ENCODE results near the gene SFT2D3.

The SFT2D3 gene

DNA sequence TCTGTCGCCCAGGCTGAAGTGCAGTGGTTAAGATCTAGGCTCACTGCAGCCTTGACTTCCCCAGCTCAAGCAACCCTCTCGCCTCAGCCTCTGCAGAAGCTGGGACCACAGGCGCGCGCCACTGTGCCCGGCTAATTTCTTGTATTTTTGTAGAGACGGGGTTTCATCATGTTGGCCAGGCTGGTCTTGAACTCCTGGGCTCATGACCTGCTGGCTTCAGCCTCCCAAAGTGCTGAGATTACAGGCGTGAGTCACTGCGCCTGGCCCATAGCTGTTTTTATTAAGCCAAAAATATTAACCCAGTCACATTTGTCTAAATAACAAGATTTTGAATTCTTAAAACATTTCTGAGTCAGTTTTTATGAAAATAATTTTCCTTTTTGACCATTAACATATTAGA lies 6.3 kb upstream of the SFT2D3 start:
- H3K4me3 ChIP-seq (ENCODE audit: low read depth in 1 of 2, low read length in 2 of 2), result no peak overlapping the region
- peak overlapping the region; percentile 49 for H3K9ac ChIP-seq (ENCODE audit: low read length)
- no peaks in the 10 kb centered on the region for H3K27me3 ChIP-seq (ENCODE audit: control insufficient read depth in 1 of 2, insufficient read depth in 2 of 2, low read length in 2 of 2)
- no peak overlapping the region for H3K27ac ChIP-seq (ENCODE audit: low read depth, low read length)
- no peaks in the 10 kb centered on the region for H3K36me3 ChIP-seq (ENCODE audit: insufficient read depth, low read length)
- H3K4me1 ChIP-seq (ENCODE audit: insufficient read depth, low read length), result no peaks in the 10 kb centered on the region
- no peaks in the 10 kb centered on the region for H3K9me3 ChIP-seq (ENCODE audit: low read length)

DNA sequence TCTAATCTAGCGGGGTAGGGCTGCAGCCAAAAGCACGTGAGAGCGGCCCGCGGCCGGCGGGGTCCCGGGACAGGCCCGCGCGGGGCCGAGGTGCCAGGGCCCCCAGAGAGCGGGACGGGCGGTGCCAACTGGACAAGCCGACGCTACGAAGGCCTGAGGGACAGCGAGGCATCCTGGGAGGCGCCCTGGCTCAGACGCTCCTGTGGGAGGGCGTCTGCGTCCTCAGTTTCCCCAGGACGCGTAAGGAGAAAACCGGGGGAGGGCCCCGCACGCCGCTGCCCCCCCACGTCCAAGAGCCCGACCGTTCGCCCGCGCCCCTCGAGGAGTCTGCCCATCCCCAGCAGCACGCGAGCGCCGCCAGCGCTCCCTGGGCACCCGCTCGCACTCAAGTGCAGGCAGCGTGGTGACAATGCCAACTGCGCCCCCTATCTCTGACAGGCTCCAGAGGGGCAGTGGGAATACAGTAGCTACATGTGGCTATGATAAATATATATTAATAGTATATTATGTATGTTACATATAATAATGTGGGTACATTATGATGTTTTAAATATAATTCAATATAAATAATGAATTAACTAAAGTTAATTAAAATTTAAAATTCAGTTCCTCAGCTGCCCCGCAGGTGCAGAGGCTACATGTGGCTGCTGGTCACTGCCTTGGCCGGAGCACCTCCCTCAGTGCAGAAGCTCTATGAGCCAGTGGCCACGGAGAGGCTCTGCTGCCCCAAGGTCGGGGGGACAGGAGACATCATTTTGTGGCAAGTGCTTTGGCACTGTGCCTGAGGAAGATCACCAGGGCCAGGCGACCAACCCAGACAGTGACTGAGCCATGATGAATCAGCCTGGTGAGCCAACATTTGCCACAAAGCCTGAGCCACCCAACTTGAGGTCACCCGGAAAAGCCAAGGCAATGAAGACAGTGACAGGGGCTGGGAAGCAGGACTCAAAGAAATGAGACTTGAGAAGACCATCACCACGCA lies 5.5 kb upstream of the SFT2D3 start:
- Histone ChIP-seq H3K4me3 (ENCODE audit: low read depth in 1 of 2, low read length in 2 of 2) (peak overlapping the region; percentile 35 to 38), H3K4me1 (ENCODE audit: insufficient read depth, low read length) (peaks cover 6% of the 10 kb centered on the region), H3K27ac (ENCODE audit: low read depth, low read length) (no peak overlapping the region), H3K9me3 (ENCODE audit: low read length) (no peaks in the 10 kb centered on the region), H3K36me3 (ENCODE audit: insufficient read depth, low read length) (no peaks in the 10 kb centered on the region), H3K9ac (ENCODE audit: low read length) (peak overlapping the region; percentile 49), H3K27me3 (ENCODE audit: control insufficient read depth in 1 of 2, insufficient read depth in 2 of 2, low read length in 2 of 2) (no peaks in the 10 kb centered on the region)

DNA sequence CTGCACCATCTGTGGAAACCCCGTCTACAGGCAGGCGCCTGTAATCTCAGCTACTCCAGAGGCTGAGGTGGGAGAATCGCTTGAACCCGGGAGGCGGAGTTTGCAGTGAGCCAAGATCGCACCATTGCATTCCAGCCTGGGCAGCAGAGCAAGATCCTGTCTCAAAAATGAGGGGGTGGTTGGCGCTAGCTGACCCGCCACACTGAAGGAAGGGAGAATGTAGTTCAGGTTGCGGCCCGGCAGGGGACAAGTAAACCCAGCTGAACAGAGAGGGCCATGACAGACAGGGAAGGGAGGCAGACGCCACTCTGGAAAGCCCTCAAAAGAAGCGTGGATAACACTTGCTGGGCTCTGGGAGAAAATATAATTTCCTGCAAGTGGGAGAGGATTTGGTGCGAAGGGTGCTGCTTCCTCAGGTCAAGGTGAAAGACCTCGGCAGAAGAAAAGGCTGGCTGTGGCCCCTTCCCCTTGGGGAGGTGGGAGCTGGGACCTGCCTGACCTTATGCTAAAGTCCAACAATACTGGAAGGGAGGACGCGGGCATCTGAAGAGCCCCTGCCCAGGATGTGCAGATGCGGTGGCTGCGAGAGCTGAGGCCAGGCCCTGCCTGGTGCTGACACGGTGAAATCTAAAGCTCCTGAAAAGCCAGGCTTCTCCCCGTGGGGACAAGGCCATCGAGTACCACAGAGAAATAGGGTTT lies 3.7 kb upstream of the SFT2D3 start:
- no peaks in the 10 kb centered on the region for H3K9me3 ChIP-seq (ENCODE audit: low read length)
- peaks cover 14% of the 10 kb centered on the region for H3K4me1 ChIP-seq (ENCODE audit: insufficient read depth, low read length)
- H3K36me3 ChIP-seq (ENCODE audit: insufficient read depth, low read length), result no peaks in the 10 kb centered on the region
- no peaks in the 10 kb centered on the region for H3K27me3 ChIP-seq (ENCODE audit: control insufficient read depth in 1 of 2, insufficient read depth in 2 of 2, low read length in 2 of 2)
- no peak overlapping the region for H3K27ac ChIP-seq (ENCODE audit: low read depth, low read length)
- H3K4me3 ChIP-seq (ENCODE audit: low read depth in 1 of 2, low read length in 2 of 2), result no peak overlapping the region
- H3K9ac ChIP-seq (ENCODE audit: low read length), result no peak overlapping the region

DNA sequence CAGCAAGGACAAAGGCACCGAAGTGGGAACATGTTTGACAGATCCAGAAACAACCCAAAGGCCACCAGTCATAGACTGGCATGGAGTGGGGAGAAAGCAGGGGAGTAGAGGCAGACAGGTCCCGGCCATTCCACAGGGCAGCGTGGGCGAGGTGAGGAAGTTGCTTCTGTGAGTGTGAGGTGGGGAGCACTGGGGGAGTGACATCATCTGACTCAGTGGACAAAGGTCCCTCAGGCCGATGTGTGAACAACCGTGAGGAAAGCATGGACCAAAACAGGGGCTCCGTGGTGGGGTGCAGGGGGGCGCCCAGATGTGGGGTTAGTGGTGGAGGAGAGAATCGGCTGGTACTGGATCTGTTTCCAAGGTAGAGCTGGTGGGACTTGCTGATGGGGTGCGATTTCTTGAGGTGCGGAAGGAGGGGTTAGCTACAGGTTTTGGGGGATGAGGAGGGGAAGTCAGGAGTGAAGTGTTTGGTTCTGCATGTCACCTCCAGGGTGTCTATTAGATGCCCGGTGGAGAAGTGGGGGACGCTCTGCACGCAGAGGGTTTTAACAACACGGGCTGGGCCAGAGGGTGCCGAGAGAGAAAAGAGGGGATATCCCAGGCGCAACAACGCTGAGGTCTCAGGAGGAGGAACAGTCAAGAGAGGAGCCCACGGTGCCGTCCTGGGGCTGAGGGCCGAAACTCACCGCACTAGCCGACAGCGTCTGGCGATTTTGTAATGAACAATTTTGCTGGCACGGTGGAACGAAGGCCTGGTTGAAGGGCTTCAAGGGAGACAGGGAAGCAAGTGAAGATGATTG lies 2.5 kb upstream of the SFT2D3 start:
- H3K4me3 ChIP-seq (ENCODE audit: low read depth in 1 of 2, low read length in 2 of 2), result no peak overlapping the region
- no peaks in the 10 kb centered on the region for H3K9me3 ChIP-seq (ENCODE audit: low read length)
- peaks cover 25% of the 10 kb centered on the region for H3K4me1 ChIP-seq (ENCODE audit: insufficient read depth, low read length)
- H3K27me3 ChIP-seq (ENCODE audit: control insufficient read depth in 1 of 2, insufficient read depth in 2 of 2, low read length in 2 of 2), result no peaks in the 10 kb centered on the region
- H3K27ac ChIP-seq (ENCODE audit: low read depth, low read length), result no peak overlapping the region
- no peak overlapping the region for H3K9ac ChIP-seq (ENCODE audit: low read length)
- H3K36me3 ChIP-seq (ENCODE audit: insufficient read depth, low read length), result peaks cover 5% of the 10 kb centered on the region

DNA sequence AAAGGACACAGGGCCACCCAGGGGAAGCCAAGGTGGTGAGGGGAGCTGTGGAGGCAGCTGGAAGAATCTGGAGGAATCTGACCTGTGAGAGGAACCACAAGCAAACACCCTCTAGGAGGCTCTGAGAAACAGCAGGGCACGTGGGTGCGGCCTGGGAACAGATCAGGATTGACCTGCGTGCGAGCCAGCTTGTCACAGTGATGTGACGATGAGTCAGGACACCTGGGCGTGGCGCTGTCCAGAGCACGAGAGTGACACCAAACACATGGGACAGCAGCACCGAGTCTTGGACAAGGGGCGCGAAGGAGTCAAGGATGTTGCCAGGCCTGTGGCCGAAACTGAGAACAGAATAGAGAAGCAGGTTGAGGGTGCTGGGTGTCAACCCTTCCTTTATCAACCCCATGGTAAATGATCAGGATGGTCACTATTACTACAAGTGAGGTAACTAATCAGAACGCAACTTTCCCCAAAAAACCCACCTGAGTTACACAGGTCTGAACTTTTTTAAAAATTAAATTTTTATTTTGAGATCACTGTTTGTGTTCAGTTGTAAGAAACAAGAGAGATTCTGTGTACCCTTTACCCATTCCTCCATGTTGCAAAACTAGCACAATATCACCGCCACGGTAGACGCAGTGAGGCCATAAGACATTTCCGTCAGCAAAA lies 637 bp upstream of the SFT2D3 start:
- H3K4me1 ChIP-seq (ENCODE audit: insufficient read depth, low read length), result peaks cover 27% of the 10 kb centered on the region

DNA sequence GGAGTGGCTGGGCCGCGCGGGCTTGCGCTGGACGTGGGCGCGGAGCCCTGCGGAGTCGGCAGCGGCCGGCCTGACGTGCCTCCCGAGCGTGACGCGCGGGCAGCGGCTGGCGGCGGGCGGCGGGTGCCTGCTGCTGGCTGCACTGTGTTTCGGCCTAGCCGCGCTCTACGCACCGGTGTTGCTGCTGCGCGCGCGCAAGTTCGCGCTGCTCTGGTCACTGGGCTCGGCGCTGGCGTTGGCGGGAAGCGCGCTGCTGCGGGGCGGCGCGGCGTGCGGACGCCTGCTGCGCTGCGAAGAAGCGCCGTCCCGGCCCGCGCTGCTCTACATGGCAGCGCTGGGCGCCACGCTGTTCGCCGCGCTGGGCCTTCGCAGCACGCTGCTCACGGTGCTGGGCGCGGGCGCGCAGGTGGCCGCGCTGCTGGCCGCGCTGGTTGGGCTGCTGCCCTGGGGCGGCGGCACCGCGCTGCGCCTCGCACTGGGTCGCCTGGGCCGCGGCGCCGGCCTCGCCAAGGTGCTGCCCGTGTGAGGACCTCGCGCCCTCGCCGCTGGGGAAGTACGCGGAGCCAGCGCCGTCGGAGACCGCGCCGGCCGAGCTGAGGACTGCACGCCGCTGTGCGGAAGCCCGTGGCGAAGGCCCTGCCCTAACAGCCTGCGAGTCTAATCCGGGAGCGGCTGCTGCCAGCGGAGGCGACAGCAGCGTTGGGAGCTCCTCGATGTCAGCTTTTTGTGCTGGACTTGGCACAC lies 526 bp downstream of the SFT2D3 start:
- Histone ChIP-seq H3K36me3 (ENCODE audit: insufficient read depth, low read length) (peaks cover 25% of the 10 kb centered on the region), H3K9me3 (ENCODE audit: low read length) (no peaks in the 10 kb centered on the region), H3K9ac (ENCODE audit: low read length) (peak overlapping the region; percentile 35), H3K27me3 (ENCODE audit: control insufficient read depth in 1 of 2, insufficient read depth in 2 of 2, low read length in 2 of 2) (no peaks in the 10 kb centered on the region), H3K4me1 (ENCODE audit: insufficient read depth, low read length) (peaks cover 27% of the 10 kb centered on the region), H3K4me3 (ENCODE audit: low read depth in 1 of 2, low read length in 2 of 2) (peak overlapping the region; percentile 49 to 69), H3K27ac (ENCODE audit: low read depth, low read length) (peak overlapping the region; percentile 95)

More for the DNA sequence above, 637 bp upstream of the SFT2D3 start:
- Histone ChIP-seq H3K27ac (ENCODE audit: low read depth, low read length) (peak overlapping the region; percentile 95), H3K36me3 (ENCODE audit: insufficient read depth, low read length) (peaks cover 14% of the 10 kb centered on the region), H3K4me3 (ENCODE audit: low read depth in 1 of 2, low read length in 2 of 2) (peak overlapping the region; percentile 49 to 69), H3K9ac (ENCODE audit: low read length) (peak overlapping the region; percentile 54), H3K27me3 (ENCODE audit: control insufficient read depth in 1 of 2, insufficient read depth in 2 of 2, low read length in 2 of 2) (no peaks in the 10 kb centered on the region), H3K9me3 (ENCODE audit: low read length) (no peaks in the 10 kb centered on the region)

DNA sequence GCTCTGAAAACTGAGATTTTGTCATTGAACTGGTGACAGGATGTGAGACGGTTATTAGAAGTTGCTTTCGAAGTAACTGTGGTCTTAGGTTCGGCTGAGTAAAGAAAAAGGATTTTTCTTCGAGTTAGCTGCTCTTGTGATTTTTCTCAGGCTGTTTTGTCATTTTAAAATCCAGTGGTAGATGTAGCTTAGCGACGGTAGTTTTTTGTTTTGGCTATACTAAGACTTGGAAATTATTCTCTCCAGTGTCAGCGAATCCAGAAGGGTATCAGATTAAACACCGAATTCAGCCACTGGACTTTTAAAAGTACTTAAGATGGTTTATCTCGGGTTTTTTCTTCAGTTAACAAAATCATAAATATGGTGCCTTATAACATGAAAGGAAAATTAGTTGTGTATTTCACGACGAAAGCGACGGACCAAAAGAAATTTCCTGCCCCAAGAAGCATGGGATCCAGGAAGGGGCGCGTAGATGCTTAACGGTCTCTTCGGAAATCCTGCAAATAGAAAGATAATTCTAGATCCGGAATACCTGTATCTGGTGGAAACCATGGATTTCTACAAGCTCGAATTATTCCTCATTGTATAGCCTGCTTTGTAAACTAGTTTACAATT lies 1.2 kb downstream of the SFT2D3 start:
- H3K9ac ChIP-seq (ENCODE audit: low read length), result peak overlapping the region; percentile 35
- no peaks in the 10 kb centered on the region for H3K9me3 ChIP-seq (ENCODE audit: low read length)
- H3K27ac ChIP-seq (ENCODE audit: low read depth, low read length), result peak overlapping the region; percentile 64
- peak overlapping the region; percentile 34 to 69 for H3K4me3 ChIP-seq (ENCODE audit: low read depth in 1 of 2, low read length in 2 of 2)
- no peaks in the 10 kb centered on the region for H3K27me3 ChIP-seq (ENCODE audit: control insufficient read depth in 1 of 2, insufficient read depth in 2 of 2, low read length in 2 of 2)
- H3K36me3 ChIP-seq (ENCODE audit: insufficient read depth, low read length), result peaks cover 29% of the 10 kb centered on the region
- peaks cover 27% of the 10 kb centered on the region for H3K4me1 ChIP-seq (ENCODE audit: insufficient read depth, low read length)

DNA sequence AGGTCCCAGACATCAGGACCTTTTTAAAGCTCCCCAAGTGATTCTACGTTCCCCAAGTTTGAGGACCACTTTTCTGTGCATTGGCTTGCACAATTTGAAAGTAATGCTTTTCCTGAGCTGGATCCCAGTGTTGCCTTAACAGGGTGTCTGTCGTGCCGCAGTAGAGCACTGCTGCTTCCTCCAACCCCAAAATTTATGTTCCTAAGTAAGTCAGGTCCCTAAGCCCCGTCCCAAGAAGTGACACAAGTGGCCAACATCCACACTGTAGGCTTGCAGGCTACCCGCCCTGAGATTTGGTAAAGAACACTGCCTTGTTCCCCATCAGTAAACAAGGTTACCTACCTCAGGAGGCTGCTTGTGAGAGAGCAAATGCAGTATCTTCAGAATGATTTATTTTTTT lies 2.0 kb downstream of the SFT2D3 start:
- peaks cover 37% of the 10 kb centered on the region for H3K36me3 ChIP-seq (ENCODE audit: insufficient read depth, low read length)
- H3K9ac ChIP-seq (ENCODE audit: low read length), result no peak overlapping the region
- H3K4me3 ChIP-seq (ENCODE audit: low read depth in 1 of 2, low read length in 2 of 2), result no peak overlapping the region

DNA sequence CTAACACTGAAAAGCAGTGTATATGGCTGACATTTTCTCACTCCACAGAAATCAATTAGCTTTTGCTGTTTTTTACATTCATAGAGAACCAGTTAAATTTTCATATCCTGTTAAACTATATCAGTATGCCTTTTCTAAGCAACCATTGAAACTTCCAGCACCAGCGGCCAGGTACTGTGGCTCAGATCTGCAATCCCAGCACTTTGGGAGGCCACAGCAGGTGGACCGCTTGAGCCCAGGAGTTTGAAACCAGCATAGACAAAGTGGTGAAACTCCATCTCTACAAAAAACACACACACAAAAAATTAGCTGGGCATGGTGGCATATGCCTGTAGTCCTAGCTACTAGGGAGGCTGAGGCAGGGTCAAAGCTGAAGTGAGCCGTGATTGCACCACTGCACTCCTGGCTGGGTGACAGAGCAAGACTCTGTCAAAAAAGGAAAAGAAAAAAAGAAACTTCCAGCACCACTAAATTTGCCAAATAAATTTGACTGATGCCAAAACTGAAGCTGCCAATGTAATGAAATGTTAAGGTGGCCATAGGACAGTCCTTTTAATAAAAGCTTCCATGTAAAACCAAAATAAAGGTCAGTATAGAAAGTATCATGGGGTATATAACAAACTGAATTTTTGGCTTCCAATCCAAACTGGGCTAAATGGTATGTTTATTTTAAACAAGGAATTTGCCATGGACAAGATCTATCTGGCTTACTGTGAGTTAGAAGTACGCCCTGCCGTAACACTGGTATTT lies 3.5 kb downstream of the SFT2D3 start:
- no peak overlapping the region for H3K4me3 ChIP-seq (ENCODE audit: low read depth in 1 of 2, low read length in 2 of 2)
- H3K36me3 ChIP-seq (ENCODE audit: insufficient read depth, low read length), result peaks cover 52% of the 10 kb centered on the region
- H3K27me3 ChIP-seq (ENCODE audit: control insufficient read depth in 1 of 2, insufficient read depth in 2 of 2, low read length in 2 of 2), result no peaks in the 10 kb centered on the region
- H3K27ac ChIP-seq (ENCODE audit: low read depth, low read length), result no peak overlapping the region
- no peaks in the 10 kb centered on the region for H3K9me3 ChIP-seq (ENCODE audit: low read length)
- H3K4me1 ChIP-seq (ENCODE audit: insufficient read depth, low read length), result peaks cover 37% of the 10 kb centered on the region
- no peak overlapping the region for H3K9ac ChIP-seq (ENCODE audit: low read length)

More for the DNA sequence above, 2.0 kb downstream of the SFT2D3 start:
- H3K4me1 ChIP-seq (ENCODE audit: insufficient read depth, low read length), result peaks cover 33% of the 10 kb centered on the region
- H3K27me3 ChIP-seq (ENCODE audit: control insufficient read depth in 1 of 2, insufficient read depth in 2 of 2, low read length in 2 of 2), result no peaks in the 10 kb centered on the region
- H3K9me3 ChIP-seq (ENCODE audit: low read length), result no peaks in the 10 kb centered on the region
- no peak overlapping the region for H3K27ac ChIP-seq (ENCODE audit: low read depth, low read length)
